A673 (cell line): ENCODE measurements around the gene C1orf74. TPM values are rescaled to one million over a fixed set of nuclear protein-coding genes. Genes with fewer than 3 reads are reported as not detected.

ENCODE experiments used
- BruUV-seq: library from RNA; stranded (reverse); fragments of 400-500 nt; replicated peaks from 2 replicates; lab custom pipeline; 2021; lab: Mats Ljungman, UMichigan
- CTCF ChIA-PET: fragments of 300-600 bp; sonication (Branson Sonifier 250); formaldehyde crosslinking; loops from one replicate; lab custom pipeline; 2022; ENCODE audit warnings: antibody characterized with exemption; lab: Charles Lee
- POLR2A ChIA-PET: fragments of 300-600 bp; sonication (Branson Sonifier 250); formaldehyde crosslinking; loops from one replicate; lab custom pipeline; 2022; ENCODE audit warnings: antibody characterized with exemption; ENCODE audit not compliant: low non-redundant PET; lab: Charles Lee
- DNase-seq: peaks from one replicate; pipeline ENCODE4 v3.0.0-alpha.2; 2015; ENCODE audit warnings: low spot score
- H3K27ac ChIP-seq: fragments of 200-600 bp; sonication (generic); 2 replicates; pipeline ENCODE4 v1.5.1; 2016; ENCODE audit warnings: mixed run types, low read depth, mild to moderate bottlenecking, mixed read lengths, antibody characterized with exemption, low read length; ENCODE audit not compliant: poor library complexity, severe bottlenecking
- H3K27me3 ChIP-seq: fragments of 200-600 bp; sonication (generic); replicated peaks from 2 replicates; pipeline ENCODE4 v1.6.1; 2017; ENCODE audit warnings: mixed run types, low read depth, mild to moderate bottlenecking, mixed read lengths, antibody characterized with exemption, low read length; ENCODE audit not compliant: insufficient read depth, poor library complexity
- H3K36me3 ChIP-seq: fragments of 200-600 bp; sonication (generic); 2 replicates; pipeline ENCODE4 v1.6.1; 2016; ENCODE audit warnings: mixed run types, mild to moderate bottlenecking, mixed read lengths, antibody characterized with exemption, low read length; ENCODE audit not compliant: insufficient read depth, poor library complexity, severe bottlenecking
- H3K4me1 ChIP-seq: fragments of 200-600 bp; sonication (generic); 2 replicates; pipeline ENCODE4 v1.6.1; 2017; ENCODE audit warnings: mixed run types, mild to moderate bottlenecking, mixed read lengths, antibody characterized with exemption, low read length; ENCODE audit not compliant: insufficient read depth, poor library complexity, severe bottlenecking
- H3K4me3 ChIP-seq: fragments of 200-600 bp; sonication (generic); 2 replicates; pipeline ENCODE4 v1.5.1; 2016; ENCODE audit warnings: low read depth, mixed run types, mild to moderate bottlenecking, mixed read lengths, low read length; ENCODE audit not compliant: poor library complexity, severe bottlenecking
- H3K9me3 ChIP-seq: fragments of 200-600 bp; sonication (generic); 2 replicates; pipeline ENCODE4 v1.6.1; 2016; ENCODE audit warnings: mixed run types, low read depth, mild to moderate bottlenecking, mixed read lengths, antibody characterized with exemption, low read length; ENCODE audit not compliant: poor library complexity, severe bottlenecking
- CTCF ChIP-seq: fragments of 300-800, 200-600 bp; sonication (generic); conservative IDR thresholded peaks from 2 replicates; pipeline ENCODE4 v1.5.1; 2017; ENCODE audit warnings: low read depth, mild to moderate bottlenecking, antibody characterized with exemption, low read length, moderate library complexity, mixed read lengths
- EZH2 ChIP-seq: fragments of 200-600 bp; sonication (generic); IDR thresholded peaks from 2 replicates; pipeline ENCODE4 v1.6.1; 2017; ENCODE audit warnings: borderline replicate concordance, low read depth, mild to moderate bottlenecking, mixed read lengths, antibody characterized with exemption, low read length; ENCODE audit not compliant: poor library complexity, severe bottlenecking
- intact Hi-C: fragments of 100-400 bp; cut with micrococcal nuclease; formaldehyde crosslinking; loops from one replicate; pipeline ENCODE4 v1.10.0; 2022; ENCODE audit not compliant: unreplicated experiment
- total RNA-seq: library from RNA; stranded (reverse); gene quantifications from 2 replicates; pipeline ENCODE4 v1.2.3, GENCODE V29; 2021

C1orf74 gene
- total RNA-seq, 1 experiment from 2014 or later, result 4.2 TPM

GRCh38 chr1:209787551-209787950, 3.2 kb upstream of the C1orf74 start:
- Histone ChIP-seq H3K27me3 (peaks cover 25% of the 10 kb centered on the region), H3K27ac (no peak overlapping the region), H3K4me3 (no peak overlapping the region), H3K36me3 (no peaks in the 10 kb centered on the region), H3K9me3 (no peaks in the 10 kb centered on the region), H3K4me1 (peaks cover 13% of the 10 kb centered on the region)
- DNase-seq, result no peak
- no peak for TF ChIP-seq CTCF
- TF ChIP-seq EZH2, result no peak
- CTCF ChIA-PET, result interaction anchor here (0.6 kb wide), 1 partner anchor 217 kb away, joined by 3 read pairs; no protein-coding TSS in a partner anchor
- intact Hi-C loops, result no loop called here
- POLR2A ChIA-PET, result no interaction called here
- BruUV-seq, result no TSS peak

- TF ChIP-seq CTCF (no peak), EZH2 (no peak)
- DNase-seq, result no peak
- POLR2A ChIA-PET, result no interaction called here
- intact Hi-C loops, result no loop called here
- H3K4me3 ChIP-seq, result no peak overlapping the region
- no TSS peak for BruUV-seq
- H3K36me3 ChIP-seq, result no peaks in the 10 kb centered on the region
- H3K9me3 ChIP-seq, result no peaks in the 10 kb centered on the region
- CTCF ChIA-PET, result no interaction called here
- H3K27ac ChIP-seq, result no peak overlapping the region
- peaks cover 20% of the 10 kb centered on the region for H3K27me3 ChIP-seq
- peaks cover 13% of the 10 kb centered on the region for H3K4me1 ChIP-seq
Observed at GRCh38 chr1:209786146-209786545, 1.8 kb upstream of the C1orf74 start.

- H3K4me3 ChIP-seq, result no peak overlapping the region
- intact Hi-C loops, result no loop called here
- H3K9me3 ChIP-seq, result no peaks in the 10 kb centered on the region
- ChIA-PET CTCF (no interaction called here), POLR2A (no interaction called here)
- no peak for DNase-seq
- no peak overlapping the region for H3K27ac ChIP-seq
- H3K4me1 ChIP-seq, result peaks cover 13% of the 10 kb centered on the region
- H3K27me3 ChIP-seq, result peaks cover 16% of the 10 kb centered on the region
- no TSS peak for BruUV-seq
- H3K36me3 ChIP-seq, result no peaks in the 10 kb centered on the region
- TF ChIP-seq EZH2, result no peak
- TF ChIP-seq CTCF, result no peak
Observed at GRCh38 chr1:209785592-209785991, 1.2 kb upstream of the C1orf74 start.
